ENCODE measurements around the gene GALNT2. TPM values are rescaled to one million over a fixed set of nuclear protein-coding genes. Genes with fewer than 3 reads are reported as not detected.

The GALNT2 gene
- total RNA-seq, 1 experiment from 2014 or later: 114 TPM

- peak; percentile 34 for DNase-seq (ENCODE audit: unreplicated experiment)
- Mint-ChIP-seq H3K9me3 (ENCODE audit: unreplicated experiment) (no peaks in the 10 kb centered on the region), H3K27ac (ENCODE audit: low read depth, unreplicated experiment) (no peak overlapping the region), H3K36me3 (ENCODE audit: insufficient read depth, unreplicated experiment) (no peaks in the 10 kb centered on the region), H3K27me3 (ENCODE audit: insufficient read depth, unreplicated experiment) (peaks cover 53% of the 10 kb centered on the region), H3K4me3 (ENCODE audit: unreplicated experiment) (no peak overlapping the region), H3K4me1 (ENCODE audit: insufficient read depth, unreplicated experiment) (no peaks in the 10 kb centered on the region)
- intact Hi-C loops (cut with micrococcal nuclease): no loop called here
- ChIA-PET CTCF (interaction anchor here (0.6 to 1.7 kb wide), 10 partner anchors 10 to 1589 kb away, joined by 3 to 8 read pairs (median 3); no protein-coding TSS in a partner anchor), POLR2A (interaction anchor here (1.2 kb wide), 1 partner anchor 15 kb away, joined by 3 read pairs; no protein-coding TSS in a partner anchor)
- no TSS peak for BruUV-seq (replicated peaks)
- no peak for TF ChIP-seq CTCF (IDR thresholded peaks at IDR 0.05; ENCODE audit: unreplicated experiment)
These were observed 225.8 kb downstream of the GALNT2 start for GRCh38 chr1:230292689-230293389.

GRCh38 chr1:230293390-230293700, 226.3 kb downstream of the GALNT2 start:
- POLR2A ChIA-PET: interaction anchor here (1.2 kb wide), 1 partner anchor 14 kb away, joined by 3 read pairs; no protein-coding TSS in a partner anchor

DNA sequence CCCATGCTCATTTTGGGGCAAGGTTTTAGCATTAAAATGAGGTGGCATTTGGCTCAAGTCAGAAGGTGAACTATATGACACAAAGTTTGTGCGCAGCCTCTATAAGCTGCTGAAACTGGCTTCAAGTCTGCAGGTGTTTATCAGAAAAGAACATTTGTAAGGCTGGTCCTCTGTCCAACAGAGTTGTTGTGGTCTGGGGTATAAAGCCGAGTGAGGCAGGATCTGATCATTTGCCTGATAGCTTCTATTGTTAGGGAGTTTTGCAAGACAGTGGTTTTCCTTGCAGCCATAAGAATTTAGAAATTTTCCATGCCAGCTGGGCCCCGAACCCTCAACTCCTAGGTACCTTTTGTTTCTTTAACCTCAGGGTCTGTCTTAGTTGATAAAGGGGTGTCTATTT, 228.3 kb downstream of the GALNT2 start:
- no peak for TF ChIP-seq CTCF (IDR thresholded peaks at IDR 0.05; ENCODE audit: unreplicated experiment)
- Mint-ChIP-seq H3K27me3 (ENCODE audit: insufficient read depth, unreplicated experiment) (peaks cover 44% of the 10 kb centered on the region), H3K9me3 (ENCODE audit: unreplicated experiment) (no peaks in the 10 kb centered on the region), H3K36me3 (ENCODE audit: insufficient read depth, unreplicated experiment) (no peaks in the 10 kb centered on the region), H3K27ac (ENCODE audit: low read depth, unreplicated experiment) (no peak overlapping the region), H3K4me1 (ENCODE audit: insufficient read depth, unreplicated experiment) (no peaks in the 10 kb centered on the region), H3K4me3 (ENCODE audit: unreplicated experiment) (no peak overlapping the region)
- intact Hi-C loops (cut with micrococcal nuclease): no loop called here
- POLR2A ChIA-PET: no interaction called here
- no peak for DNase-seq (ENCODE audit: unreplicated experiment)
- BruUV-seq (replicated peaks): no TSS peak
- CTCF ChIA-PET: no interaction called here

More at GRCh38 chr1:230293390-230293700, 226.3 kb downstream of the GALNT2 start:
- no peaks in the 10 kb centered on the region for H3K9me3 Mint-ChIP-seq (ENCODE audit: unreplicated experiment)
- DNase-seq (ENCODE audit: unreplicated experiment): no peak
- CTCF ChIA-PET: interaction anchor here (0.6 to 1.7 kb wide), 7 partner anchors 11 to 1590 kb away, joined by 3 to 8 read pairs (median 3); no protein-coding TSS in a partner anchor
- no TSS peak for BruUV-seq (replicated peaks)
- no peaks in the 10 kb centered on the region for H3K36me3 Mint-ChIP-seq (ENCODE audit: insufficient read depth, unreplicated experiment)
- H3K27me3 Mint-ChIP-seq (ENCODE audit: insufficient read depth, unreplicated experiment): peaks cover 48% of the 10 kb centered on the region
- no peaks in the 10 kb centered on the region for H3K4me1 Mint-ChIP-seq (ENCODE audit: insufficient read depth, unreplicated experiment)
- no peak overlapping the region for H3K27ac Mint-ChIP-seq (ENCODE audit: low read depth, unreplicated experiment)
- TF ChIP-seq CTCF (IDR thresholded peaks at IDR 0.05; ENCODE audit: unreplicated experiment): no peak
- intact Hi-C loops (cut with micrococcal nuclease): no loop called here
- H3K4me3 Mint-ChIP-seq (ENCODE audit: unreplicated experiment): no peak overlapping the region

DNA sequence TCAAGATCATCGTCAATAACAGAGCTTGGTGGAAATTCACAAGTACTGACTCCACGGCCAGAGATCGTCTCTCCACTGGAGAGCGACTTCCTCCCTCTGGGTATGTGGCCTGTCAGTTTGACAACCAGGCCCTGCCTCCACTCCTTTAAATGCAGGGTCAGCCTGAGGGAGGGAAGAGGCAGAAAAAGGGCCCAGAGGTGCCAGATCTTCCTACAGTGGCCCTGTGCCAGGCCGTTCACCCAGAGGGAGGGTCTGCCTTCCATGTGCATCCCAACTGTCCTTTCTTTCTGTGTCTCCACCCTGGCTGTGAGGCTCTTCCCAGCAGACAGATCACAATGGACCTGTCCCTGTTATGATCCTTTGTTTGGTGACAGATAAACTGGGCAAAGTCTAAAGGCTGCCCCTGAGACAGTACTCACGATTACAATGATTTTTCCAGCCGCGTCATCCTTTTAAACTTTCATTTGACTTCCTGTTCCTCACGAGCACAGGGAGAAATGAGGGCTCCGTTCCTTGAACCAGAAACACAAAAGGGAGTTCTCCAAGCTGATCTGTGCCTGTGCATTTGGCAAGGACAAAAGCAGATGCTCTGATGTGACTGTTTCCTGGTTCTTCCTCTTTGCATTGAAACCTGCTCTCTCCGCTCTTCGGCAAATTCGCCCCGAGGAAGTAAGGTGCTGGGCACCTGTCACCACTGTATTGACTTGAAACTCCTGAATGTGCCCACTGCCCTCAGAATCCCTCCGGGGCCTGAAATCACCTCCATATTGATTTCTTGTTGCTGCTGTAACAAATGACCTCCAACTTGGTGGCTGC, 232.4 kb downstream of the GALNT2 start:
- BruUV-seq (replicated peaks): no TSS peak
- peaks cover 12% of the 10 kb centered on the region for H3K27me3 Mint-ChIP-seq (ENCODE audit: insufficient read depth, unreplicated experiment)
- ChIA-PET CTCF (no interaction called here), POLR2A (no interaction called here)
- no peak overlapping the region for H3K4me3 Mint-ChIP-seq (ENCODE audit: unreplicated experiment)
- TF ChIP-seq CTCF (IDR thresholded peaks at IDR 0.05; ENCODE audit: unreplicated experiment): no peak
- DNase-seq (ENCODE audit: unreplicated experiment): no peak
- H3K9me3 Mint-ChIP-seq (ENCODE audit: unreplicated experiment): no peaks in the 10 kb centered on the region
- H3K36me3 Mint-ChIP-seq (ENCODE audit: insufficient read depth, unreplicated experiment): no peaks in the 10 kb centered on the region
- H3K4me1 Mint-ChIP-seq (ENCODE audit: insufficient read depth, unreplicated experiment): peaks cover 14% of the 10 kb centered on the region
- intact Hi-C loops (cut with micrococcal nuclease): no loop called here
- no peak overlapping the region for H3K27ac Mint-ChIP-seq (ENCODE audit: low read depth, unreplicated experiment)
